Femur (tissue), 1 donor: ENCODE data around the gene PIGH.
"Not testable (repeated sequence)": the region's sequence is repeated elsewhere in the genome, so short reads cannot be mapped to it uniquely, and the experiment has no call there.

ENCODE experiments used
- DNase-seq: peaks from one replicate; pipeline ENCODE4 v3.0.0-alpha.2; 2017

The PIGH gene

GRCh38 chr14:67599698-67600561, at the start of gene PIGH:
PIGH (minus strand) TSS chr14:67600268; CDS start chr14:67600203, 65 bp downstream.
- peak; percentile 94 for DNase-seq

GRCh38 chr14:67646131-67646530, 46.1 kb upstream of the PIGH start:
- DNase-seq: no peak

GRCh38 chr14:67645414-67645813, 45.3 kb upstream of the PIGH start:
- no peak for DNase-seq

GRCh38 chr14:67644428-67644827, 44.4 kb upstream of the PIGH start:
- no peak for DNase-seq

DNA sequence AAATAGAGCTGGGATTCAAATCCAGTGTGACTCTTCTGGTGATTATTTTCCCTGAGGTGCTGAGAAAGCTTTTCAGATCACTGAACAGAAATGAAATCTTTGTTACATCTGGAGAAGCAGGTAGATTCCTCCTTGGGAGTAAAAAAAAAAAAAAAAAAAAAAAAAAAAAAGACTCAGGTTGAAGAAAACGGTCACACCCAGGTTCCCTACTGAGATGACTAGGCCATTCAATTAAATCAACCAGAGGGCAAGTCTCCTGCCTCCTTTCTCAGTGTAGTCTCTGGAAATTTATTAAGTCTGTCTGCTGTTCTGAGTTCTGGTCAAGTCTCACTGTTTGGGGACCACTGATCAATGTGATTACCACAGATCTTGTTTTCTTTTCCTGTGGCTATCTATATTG, 43.6 kb upstream of the PIGH start:
- DNase-seq: no peak

DNA sequence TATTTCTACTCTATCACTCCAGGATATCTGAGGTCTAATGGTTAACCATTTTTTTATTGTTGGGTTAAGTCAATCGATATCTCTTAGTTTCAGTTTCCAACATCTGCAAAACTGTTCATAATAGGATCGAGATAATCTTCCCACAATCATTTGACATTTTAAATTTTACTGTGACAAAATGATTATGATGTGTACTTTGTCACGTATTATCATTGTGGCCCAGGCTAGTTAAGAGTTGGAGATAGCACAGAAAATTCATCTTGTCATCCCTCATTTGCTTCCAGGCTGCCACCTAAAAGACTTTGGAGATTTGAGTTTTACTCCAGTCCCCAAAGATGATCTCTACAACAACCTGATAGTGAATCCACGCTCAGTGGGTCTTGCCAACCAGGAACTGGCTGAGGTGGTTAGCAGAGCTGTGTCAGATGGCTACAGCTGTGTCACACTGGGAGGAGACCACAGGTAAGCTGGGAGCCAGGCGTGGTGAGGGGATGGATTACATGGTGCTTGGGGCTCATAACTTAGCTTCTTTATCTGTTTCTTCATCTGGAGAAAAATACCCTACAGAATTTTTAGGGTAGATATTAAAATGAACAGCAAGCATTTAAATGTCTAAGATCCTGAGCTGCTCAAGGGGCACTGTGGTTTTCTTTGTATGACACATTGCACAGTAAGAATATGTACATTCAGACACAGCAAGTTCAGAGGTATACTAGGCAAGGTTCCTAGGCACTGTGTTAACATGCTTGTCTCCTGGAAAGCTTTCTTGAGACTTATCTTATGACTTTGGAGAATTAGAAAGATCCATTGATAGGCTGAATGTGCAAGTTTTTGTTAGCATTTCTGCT, 42.1 kb upstream of the PIGH start:
- no peak for DNase-seq

GRCh38 chr14:67641480-67641879, 41.4 kb upstream of the PIGH start:
- no peak for DNase-seq

- no peak for DNase-seq
These were observed 38.6 kb upstream of the PIGH start for GRCh38 chr14:67638642-67639041.

DNA sequence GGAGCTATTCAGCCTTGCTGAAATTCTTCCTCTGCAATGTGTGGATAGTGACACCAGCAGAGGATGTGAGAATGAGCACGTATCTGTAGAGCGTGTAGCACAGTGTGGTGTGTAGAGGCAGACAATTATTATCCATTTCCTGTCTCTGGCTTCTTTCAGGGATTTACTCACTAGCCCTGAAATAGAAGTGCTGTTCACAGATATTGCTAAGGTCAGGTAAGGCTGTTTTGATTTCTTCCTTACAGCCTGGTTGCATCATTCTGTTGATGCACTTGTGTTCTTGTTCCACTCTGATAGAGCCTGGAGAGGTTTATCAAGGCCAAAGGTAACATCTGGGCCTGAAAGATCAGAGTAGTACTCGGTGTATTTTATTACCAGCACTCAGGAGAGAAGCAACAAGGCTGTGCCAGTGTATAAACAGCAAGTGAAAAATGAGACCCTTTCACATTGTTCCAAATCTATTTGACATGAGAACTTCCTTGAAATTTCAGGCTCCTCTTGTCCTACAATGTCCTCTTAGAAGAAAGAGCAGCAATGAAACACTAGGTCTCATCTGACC, 36.4 kb upstream of the PIGH start:
- DNase-seq: no peak

- DNase-seq: no peak
These were observed 33.5 kb upstream of the PIGH start for GRCh38 chr14:67633451-67634147.

DNA sequence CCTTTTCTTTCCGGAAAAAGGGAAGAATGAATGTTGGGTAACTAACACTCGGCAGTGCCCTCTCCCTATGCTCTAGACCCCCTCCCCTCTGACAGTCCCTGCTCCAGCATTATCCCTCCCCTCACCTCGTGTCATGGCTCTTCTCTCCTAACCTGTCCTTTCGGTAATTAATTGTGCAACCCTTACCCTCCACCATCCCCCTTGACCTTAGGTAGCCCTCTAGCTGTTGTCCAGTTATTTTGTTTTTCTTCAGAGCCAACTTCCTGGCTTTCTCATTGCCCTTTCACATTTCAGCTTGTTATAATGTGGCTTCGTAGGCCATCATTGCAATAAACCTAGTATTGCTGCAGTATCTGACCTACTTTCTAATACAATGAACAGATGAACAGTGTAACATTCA, 30.9 kb upstream of the PIGH start:
- DNase-seq: no peak

- DNase-seq: no peak
These were observed 30.1 kb upstream of the PIGH start for GRCh38 chr14:67630186-67630585.

GRCh38 chr14:67627519-67627918, 27.5 kb upstream of the PIGH start:
- no peak for DNase-seq

DNA sequence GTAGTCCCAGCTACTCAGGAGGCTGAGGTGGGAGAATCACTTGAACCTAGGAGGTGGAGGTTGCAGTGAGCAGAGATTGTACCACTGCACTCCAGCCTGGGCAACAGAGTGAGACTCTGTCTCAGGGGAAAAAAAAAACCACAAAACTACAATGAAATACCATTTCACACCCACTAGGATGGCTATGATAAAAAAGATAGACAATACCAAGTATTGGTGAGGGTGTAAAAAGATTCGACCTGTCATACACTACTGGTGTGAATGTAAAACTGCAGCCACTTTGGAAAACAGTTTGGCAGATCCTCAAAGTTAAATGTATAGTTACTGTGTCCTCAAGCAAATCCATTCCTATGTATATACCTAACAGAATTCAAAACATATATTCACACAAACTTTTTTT, 26.1 kb upstream of the PIGH start:
- not testable (repeated sequence) for DNase-seq

- DNase-seq: no peak
These were observed 23.0 kb upstream of the PIGH start for GRCh38 chr14:67623114-67623513.

DNA sequence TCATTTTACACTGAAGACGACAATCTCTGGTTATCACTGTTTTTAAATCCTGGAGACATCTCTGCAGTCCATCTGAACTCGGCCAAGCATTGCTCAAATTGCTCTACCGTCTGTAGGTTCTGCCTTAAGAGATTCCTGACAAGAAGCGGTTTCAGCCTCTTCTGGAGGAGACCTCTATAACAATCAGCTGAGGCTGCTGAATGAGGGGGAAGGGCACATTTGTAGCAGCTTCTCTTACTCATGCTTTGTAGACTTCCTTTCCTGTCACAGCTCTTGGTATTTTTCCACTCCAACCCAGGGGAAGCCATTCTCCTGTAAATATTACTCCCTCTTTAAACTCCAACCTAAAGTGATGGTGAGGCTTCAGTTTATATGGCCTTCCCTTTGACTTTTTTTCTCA, 22.6 kb upstream of the PIGH start:
- DNase-seq: peak; percentile 50

DNA sequence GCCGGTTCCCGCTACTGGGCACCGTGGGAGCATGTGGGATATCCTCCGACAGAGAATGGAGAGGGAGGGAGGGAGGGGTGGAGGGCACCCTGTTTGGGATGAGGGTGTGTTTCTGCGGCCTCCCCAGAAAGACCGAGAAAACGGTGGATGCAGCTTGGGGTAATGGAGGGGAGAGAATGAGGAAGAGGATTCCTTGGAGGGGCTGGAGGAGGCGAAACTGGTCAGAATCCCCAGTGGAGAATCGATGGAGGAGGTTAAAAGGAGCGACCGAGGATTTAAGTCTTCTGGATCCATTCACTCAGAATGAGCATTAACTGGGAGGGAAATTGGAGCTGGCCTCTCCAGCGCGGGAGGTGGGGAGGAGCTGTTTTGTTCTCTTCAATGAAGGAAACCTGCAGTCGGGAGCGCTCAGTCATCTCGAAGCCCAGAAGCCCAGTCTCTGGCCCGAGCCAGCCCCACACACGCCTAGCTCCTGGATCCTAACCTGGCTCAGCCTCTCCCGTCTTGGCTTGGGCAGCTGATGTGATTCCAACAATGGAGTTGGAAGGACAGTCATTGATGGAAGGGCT, 20.2 kb upstream of the PIGH start:
- peak; percentile 25 for DNase-seq

DNA sequence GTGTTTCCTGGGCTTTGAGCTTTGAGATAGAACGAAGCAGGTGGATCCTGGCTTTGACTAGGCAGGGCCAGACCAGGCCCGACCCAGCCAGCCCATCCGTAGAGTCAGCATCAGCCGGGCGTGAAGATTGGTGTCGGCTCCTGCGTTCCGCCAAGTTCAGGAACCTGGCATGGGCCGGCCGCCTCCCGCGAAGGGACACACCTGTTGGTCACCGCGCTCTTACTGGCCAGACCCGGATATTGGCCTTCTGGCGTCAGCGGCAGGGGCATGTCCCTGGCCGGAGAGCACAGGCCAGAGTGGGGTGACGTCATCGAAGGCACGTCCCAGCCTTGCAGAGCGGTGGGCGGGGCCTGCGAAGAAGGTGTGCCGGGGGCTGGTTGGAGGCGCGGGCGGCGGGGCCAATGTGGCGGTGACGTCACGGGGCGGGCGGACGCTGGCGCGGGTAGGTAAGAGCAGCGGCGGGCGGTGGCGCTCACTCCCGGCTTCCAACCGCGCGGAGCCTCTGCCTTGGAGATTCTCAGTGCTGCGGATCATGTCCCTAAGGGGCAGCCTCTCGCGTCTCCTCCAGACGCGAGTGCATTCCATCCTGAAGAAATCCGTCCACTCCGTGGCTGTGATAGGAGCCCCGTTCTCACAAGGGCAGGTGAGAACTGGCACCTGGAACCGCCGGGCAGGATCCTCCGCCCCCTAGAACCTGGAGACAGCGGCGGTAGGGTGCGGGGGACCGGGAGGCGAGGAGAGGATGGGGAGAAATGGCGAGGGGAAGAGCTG, 19.6 kb upstream of the PIGH start, which contains the start of gene ARG2:
TSS of gene ARG2 (plus strand) at position 475 of the 771 bp plus-strand sequence. CDS start at position 533, 58 bp downstream.
- DNase-seq: peak; percentile 94

GRCh38 chr14:67618617-67619063, 18.6 kb upstream of the PIGH start:
- peak; percentile 25 for DNase-seq

GRCh38 chr14:67610491-67610890, 10.4 kb upstream of the PIGH start:
- no peak for DNase-seq

DNA sequence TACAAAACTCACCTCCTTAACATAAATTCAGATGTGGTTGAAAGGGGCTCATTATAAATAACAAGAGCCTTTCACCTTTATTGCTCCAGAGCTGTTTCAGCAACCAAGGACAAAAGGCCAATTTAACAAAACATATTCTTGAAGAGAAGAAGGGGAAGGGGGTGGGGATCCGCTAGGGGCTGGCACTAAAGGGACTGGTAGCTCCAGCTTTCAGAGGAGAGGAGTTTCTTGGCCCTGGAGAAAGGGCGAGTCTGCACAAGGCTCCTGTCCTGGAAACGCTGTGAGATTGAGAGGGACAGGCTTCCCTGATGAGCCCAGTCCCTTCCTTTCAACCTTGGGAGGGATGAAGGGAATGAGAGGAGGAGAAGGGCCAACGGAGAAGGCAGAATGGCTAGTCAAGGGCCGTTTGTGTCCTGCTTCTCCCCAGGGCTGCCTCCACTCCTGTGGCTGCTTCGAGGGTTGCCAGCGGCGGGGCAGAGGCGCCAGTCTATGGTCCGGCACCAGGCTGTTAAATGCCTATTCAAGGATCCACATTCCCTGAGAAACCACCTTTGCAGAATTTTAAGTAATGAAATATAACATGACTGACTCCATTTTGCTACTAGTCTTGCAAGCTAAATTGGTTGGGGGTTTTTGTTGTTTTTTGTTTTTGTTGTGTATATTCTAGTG, 9.7 kb upstream of the PIGH start:
- DNase-seq: no peak
